ENCODE data around the gene ASB2.

DNA sequence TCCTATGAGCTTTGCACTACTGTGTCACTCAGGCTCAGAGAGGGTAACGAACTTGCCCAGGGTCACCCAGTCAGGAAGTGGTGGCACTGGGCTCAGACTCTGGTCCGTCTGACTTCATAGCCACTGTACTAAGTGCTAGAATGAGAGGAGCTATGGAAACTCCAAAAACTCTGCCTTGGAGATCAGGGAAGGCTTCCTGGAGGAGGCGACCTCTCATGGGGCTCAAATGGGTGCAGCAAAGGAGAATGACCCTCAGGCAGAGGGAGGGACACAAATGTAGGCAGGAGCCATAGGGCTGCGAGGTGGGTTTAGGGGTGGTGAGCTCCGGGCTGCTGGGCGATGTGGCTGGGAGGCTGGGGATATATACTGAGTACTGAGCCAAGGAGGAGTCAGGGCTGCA, 23.9 kb upstream of the ASB2 start:
- TF ChIP-seq, protein P1, sequence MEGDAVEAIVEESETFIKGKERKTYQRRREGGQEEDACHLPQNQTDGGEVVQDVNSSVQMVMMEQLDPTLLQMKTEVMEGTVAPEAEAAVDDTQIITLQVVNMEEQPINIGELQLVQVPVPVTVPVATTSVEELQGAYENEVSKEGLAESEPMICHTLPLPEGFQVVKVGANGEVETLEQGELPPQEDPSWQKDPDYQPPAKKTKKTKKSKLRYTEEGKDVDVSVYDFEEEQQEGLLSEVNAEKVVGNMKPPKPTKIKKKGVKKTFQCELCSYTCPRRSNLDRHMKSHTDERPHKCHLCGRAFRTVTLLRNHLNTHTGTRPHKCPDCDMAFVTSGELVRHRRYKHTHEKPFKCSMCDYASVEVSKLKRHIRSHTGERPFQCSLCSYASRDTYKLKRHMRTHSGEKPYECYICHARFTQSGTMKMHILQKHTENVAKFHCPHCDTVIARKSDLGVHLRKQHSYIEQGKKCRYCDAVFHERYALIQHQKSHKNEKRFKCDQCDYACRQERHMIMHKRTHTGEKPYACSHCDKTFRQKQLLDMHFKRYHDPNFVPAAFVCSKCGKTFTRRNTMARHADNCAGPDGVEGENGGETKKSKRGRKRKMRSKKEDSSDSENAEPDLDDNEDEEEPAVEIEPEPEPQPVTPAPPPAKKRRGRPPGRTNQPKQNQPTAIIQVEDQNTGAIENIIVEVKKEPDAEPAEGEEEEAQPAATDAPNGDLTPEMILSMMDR (IDR thresholded peaks at IDR 0.05; ENCODE audit: borderline replicate concordance, extremely low read depth, low read length, poor library complexity, severe bottlenecking) = no peak
- no peak for TF ChIP-seq EZH2 (IDR thresholded peaks at IDR 0.05; ENCODE audit: borderline replicate concordance, low read depth, low read length, severe bottlenecking)

Data from DND-41 (cell line).